ENCODE data around the gene MATK.
"Not testable (repeated sequence)": the region's sequence is repeated elsewhere in the genome, so short reads cannot be mapped to it uniquely, and the experiment has no call there.

The MATK gene

GRCh38 chr19:3785938-3786824 lies at the start of gene MATK:
MATK (minus strand) TSS chr19:3786381; CDS start chr19:3785135, 1,246 bp downstream.
- no peak for DNase-seq (ENCODE audit: low spot score)

GRCh38 chr19:3835055-3835435 lies 48.9 kb upstream of the MATK start:
- DNase-seq (ENCODE audit: low spot score): no peak

- DNase-seq (ENCODE audit: low spot score): no peak
Observed at GRCh38 chr19:3834349-3835054, 48.3 kb upstream of the MATK start.

GRCh38 chr19:3833578-3834348 lies 47.6 kb upstream of the MATK start:
- no peak for DNase-seq (ENCODE audit: low spot score)

GRCh38 chr19:3832001-3832400 lies 45.8 kb upstream of the MATK start:
- DNase-seq (ENCODE audit: low spot score): no peak

- DNase-seq (ENCODE audit: low spot score): no peak
Observed at GRCh38 chr19:3831601-3832000, 45.4 kb upstream of the MATK start.

- DNase-seq (ENCODE audit: low spot score): no peak
Observed at GRCh38 chr19:3830621-3831589, 44.7 kb upstream of the MATK start.

GRCh38 chr19:3827306-3827705 lies 41.1 kb upstream of the MATK start:
- no peak for DNase-seq (ENCODE audit: low spot score)

GRCh38 chr19:3826163-3826562 lies 40.0 kb upstream of the MATK start:
- DNase-seq (ENCODE audit: low spot score): no peak

- no peak for DNase-seq (ENCODE audit: low spot score)
Observed at GRCh38 chr19:3825286-3825956, 39.2 kb upstream of the MATK start.

- no peak for DNase-seq (ENCODE audit: low spot score)
Observed at GRCh38 chr19:3823350-3823713, 37.2 kb upstream of the MATK start.

GRCh38 chr19:3822683-3823349 lies 36.6 kb upstream of the MATK start:
- DNase-seq (ENCODE audit: low spot score): no peak

- peak; percentile 81 for DNase-seq (ENCODE audit: low spot score)
Observed at GRCh38 chr19:3821857-3822364, 35.7 kb upstream of the MATK start.

- no peak for DNase-seq (ENCODE audit: low spot score)
Observed at GRCh38 chr19:3821156-3821555, 35.0 kb upstream of the MATK start.

- DNase-seq (ENCODE audit: low spot score): no peak
Observed at GRCh38 chr19:3819989-3820388, 33.8 kb upstream of the MATK start.

- DNase-seq (ENCODE audit: low spot score): no peak
Observed at GRCh38 chr19:3818918-3819317, 32.7 kb upstream of the MATK start.

- no peak for DNase-seq (ENCODE audit: low spot score)
Observed at GRCh38 chr19:3818466-3818865, 32.3 kb upstream of the MATK start.

GRCh38 chr19:3817761-3818160 lies 31.6 kb upstream of the MATK start:
- no peak for DNase-seq (ENCODE audit: low spot score)

- no peak for DNase-seq (ENCODE audit: low spot score)
Observed at GRCh38 chr19:3816566-3817218, 30.5 kb upstream of the MATK start.

- DNase-seq (ENCODE audit: low spot score): not testable (repeated sequence)
Observed at GRCh38 chr19:3816148-3816547, 30.0 kb upstream of the MATK start.
